Stomach (tissue), 9 donors: Measurements from ENCODE around the gene SYNDIG1. TPM values are rescaled to one million over a fixed set of nuclear protein-coding genes. Genes with fewer than 3 reads are reported as not detected.

Experiments used
- DNase-seq, 2 donors: peaks; one replicate each; pipeline versions ENCODE4 v3.0.0 to v3.0.0-alpha.2; 2013 to 2019
- H3K27ac ChIP-seq, 5 donors: fragments of 200-600 bp in 4 of 5; sonication (generic) in 4 of 5; one replicate each; pipeline ENCODE4 v1.5.1; 2013 to 2019; ENCODE audit warnings: mild to moderate bottlenecking in 1 of 5, moderate library complexity in 1 of 5
- H3K27me3 ChIP-seq, 3 donors: fragments of 200-600 bp; sonication (generic); one replicate each; pipeline ENCODE4 v1.5.1; 2017 to 2019; ENCODE audit warnings: mixed run types in 1 of 3
- H3K36me3 ChIP-seq, 4 donors: fragments of 200-600 bp; sonication (generic); 1 replicate in 3 of 4; 2 replicates in 1 of 4; pipeline ENCODE4 v1.5.1; 2016 to 2019
- H3K4me1 ChIP-seq, 4 donors: fragments of 200-600 bp; sonication (generic); one replicate each; pipeline ENCODE4 v1.5.1; 2016 to 2019
- H3K4me3 ChIP-seq, 4 donors: fragments of 200-600 bp; sonication (generic) in 3 of 4; one replicate each; pipeline ENCODE4 v1.5.1; 2016 to 2019; ENCODE audit warnings: mild to moderate bottlenecking in 1 of 4
- H3K9me3 ChIP-seq, 4 donors: fragments of 200-600 bp; sonication (generic); one replicate each; pipeline ENCODE4 v1.5.1; 2016 to 2019
- CTCF ChIP-seq, 7 experiments: fragments of 450-650 bp in 4 of 7; fragments of 200-600 bp in 3 of 7; sonication (generic) in 3 of 7; IDR thresholded peaks; one replicate each; pipeline ENCODE4 v1.5.1; 2016 to 2019; ENCODE audit warnings: antibody characterized with exemption in 7 of 7, control low read depth in 2 of 7, mild to moderate bottlenecking in 1 of 7
- EP300 ChIP-seq: sonication (generic); formaldehyde crosslinking; IDR thresholded peaks from one replicate; pipeline ENCODE4 v1.6.1; 2017; ENCODE audit warnings: antibody characterized with exemption
- POLR2A ChIP-seq, 4 donors: fragments of 450-650 bp; IDR thresholded peaks; one replicate each; pipeline ENCODE4 v1.6.1; 2016; ENCODE audit warnings: antibody characterized with exemption in 4 of 4, control low read depth in 2 of 4, mild to moderate bottlenecking in 1 of 4, moderate library complexity in 1 of 4
- POLR2AphosphoS5 ChIP-seq, 3 donors: sonication (generic); formaldehyde crosslinking; IDR thresholded peaks; one replicate each; pipeline ENCODE4 v1.6.1; 2016; ENCODE audit warnings: antibody characterized with exemption in 3 of 3
- WGBS, 5 donors: extraction: QIAGEN DNeasy Blood & Tissue Kit in 3 of 5; methylation state at CpG; one replicate each; pipeline versions ENCODE4 v1.1.5 to v1.1.7; 2013 to 2018; 5-methylcytosine and 5-hydroxymethylcytosine counted together
- intact Hi-C: fragments of 100-400 bp; cut with DNase I; formaldehyde crosslinking; loops from one replicate; pipeline ENCODE4 v1.15.1; 2023; ENCODE audit warnings: low total_unique reads
- polyA plus RNA-seq, 3 donors: library from polyadenylated mRNA; stranded (reverse); fragments of 200-250 nt; gene quantifications; one replicate each; pipeline ENCODE4 v1.2.3, GENCODE V29; 2013
- total RNA-seq, 5 donors: library from RNA; depleted of rRNA; stranded (reverse); fragments of >200 nt; gene quantifications; one replicate each; pipeline versions ENCODE4 v1.1.0 to v1.2.3, GENCODE V29; 2014 to 2016
- donor health status: healthy with polysubstance abuse.
- donor health status: Bipolar disorder and iron deficiency.
- donor health status: healthy.

The SYNDIG1 gene
- total and polyA plus RNA-seq, 8 donors = 0.29 to 2.0 (median 0.89) TPM; not detected in 4

- no peak overlapping the region for H3K4me3 ChIP-seq
- WGBS, 5 donors = 77 to 87% (median 83%) methylated on average over 5 to 6 of the region's 6 CpGs
- peaks cover 0 to 6% (median 0%) of the 10 kb centered on the region in 4 donors for H3K4me1 ChIP-seq
- intact Hi-C loops = no loop called here
- no peak overlapping the region for H3K27ac ChIP-seq
- DNase-seq = no peak
- H3K36me3 ChIP-seq = no peaks in the 10 kb centered on the region
- H3K27me3 ChIP-seq = no peaks in the 10 kb centered on the region
- H3K9me3 ChIP-seq = peaks cover 0 to 4% (median 0%) of the 10 kb centered on the region in 4 donors
- TF ChIP-seq EP300 = no peak
- TF ChIP-seq POLR2A (IDR thresholded peaks at IDR 0.05) = no peak
- TF ChIP-seq POLR2AphosphoS5 (IDR thresholded peaks at IDR 0.05) = no peak
- no peak for TF ChIP-seq CTCF (IDR thresholded peaks at IDR 0.05)
Measured at GRCh38 chr20:24637941-24638340, 168.5 kb downstream of the SYNDIG1 start.

GRCh38 chr20:24638591-24639548 lies 169.4 kb downstream of the SYNDIG1 start:
- intact Hi-C loops = no loop called here
- no peak overlapping the region for H3K27ac ChIP-seq
- peaks cover 0 to 14% (median 0%) of the 10 kb centered on the region in 4 donors for H3K9me3 ChIP-seq
- 56 to 71% (median 62%) methylated on average over 9 to 12 of the region's 12 CpGs for WGBS, 5 donors
- DNase-seq = no peak
- no peaks in the 10 kb centered on the region for H3K27me3 ChIP-seq
- TF ChIP-seq POLR2AphosphoS5 (IDR thresholded peaks at IDR 0.05) (no peak), CTCF (IDR thresholded peaks at IDR 0.05) (no peak), POLR2A (IDR thresholded peaks at IDR 0.05) (no peak), EP300 (no peak)
- no peak overlapping the region for H3K4me3 ChIP-seq
- peaks cover 0 to 6% (median 0%) of the 10 kb centered on the region in 4 donors for H3K4me1 ChIP-seq
- no peaks in the 10 kb centered on the region for H3K36me3 ChIP-seq

- Histone ChIP-seq H3K4me3 (no peak overlapping the region), H3K9me3 (peaks cover 0 to 25% (median 0%) of the 10 kb centered on the region in 4 donors), H3K36me3 (no peaks in the 10 kb centered on the region), H3K27me3 (no peaks in the 10 kb centered on the region), H3K4me1 (no peaks in the 10 kb centered on the region), H3K27ac (no peak overlapping the region)
- DNase-seq = no peak
- 73 to 81% (median 78%) methylated on average over 2 of the region's 2 CpGs for WGBS, 5 donors
- TF ChIP-seq POLR2A (IDR thresholded peaks at IDR 0.05) (no peak), POLR2AphosphoS5 (IDR thresholded peaks at IDR 0.05) (no peak), CTCF (IDR thresholded peaks at IDR 0.05) (no peak), EP300 (no peak)
- intact Hi-C loops = no loop called here
Measured at GRCh38 chr20:24640276-24640675, 170.8 kb downstream of the SYNDIG1 start.

- WGBS, 5 donors = 82 to 87% (median 85%) methylated on average over 6 of the region's 6 CpGs
- Histone ChIP-seq H3K4me3 (no peak overlapping the region), H3K36me3 (no peaks in the 10 kb centered on the region), H3K4me1 (no peaks in the 10 kb centered on the region), H3K27ac (no peak overlapping the region), H3K27me3 (no peaks in the 10 kb centered on the region), H3K9me3 (peaks cover 0 to 25% (median 0%) of the 10 kb centered on the region in 4 donors)
- TF ChIP-seq POLR2AphosphoS5 (IDR thresholded peaks at IDR 0.05) (no peak), EP300 (no peak), CTCF (IDR thresholded peaks at IDR 0.05) (no peak), POLR2A (IDR thresholded peaks at IDR 0.05) (no peak)
- no peak for DNase-seq
- intact Hi-C loops = no loop called here
Measured at GRCh38 chr20:24640686-24641085, 171.3 kb downstream of the SYNDIG1 start.
